Sigmoid colon (tissue), 7 donors: ENCODE data around the gene HORMAD2. TPM values are rescaled to one million over a fixed set of nuclear protein-coding genes. Genes with fewer than 3 reads are reported as not detected.
"Not testable (repeated sequence)": the region's sequence is repeated elsewhere in the genome, so short reads cannot be mapped to it uniquely, and the experiment has no call there.

ENCODE experiments used
- DNase-seq: peaks from one replicate; pipeline ENCODE4 v3.0.0-alpha.2; 2019
- H3K27ac ChIP-seq, 4 donors: fragments of 200-600 bp; sonication (generic); one replicate each; pipeline ENCODE4 v1.5.1; 2016 to 2019; ENCODE audit warnings: mild to moderate bottlenecking in 1 of 4
- H3K27me3 ChIP-seq, 3 donors: fragments of 200-600 bp; sonication (generic); one replicate each; pipeline ENCODE4 v1.5.1; 2019; ENCODE audit warnings: mild to moderate bottlenecking in 1 of 3
- H3K36me3 ChIP-seq, 4 donors: fragments of 200-600 bp; sonication (generic); one replicate each; pipeline ENCODE4 v1.5.1; 2016 to 2019
- H3K4me1 ChIP-seq, 4 donors: fragments of 200-600 bp; sonication (generic); one replicate each; pipeline ENCODE4 v1.5.1; 2017 to 2019
- H3K4me3 ChIP-seq, 4 donors: fragments of 200-600 bp; sonication (generic); one replicate each; pipeline ENCODE4 v1.5.1; 2017 to 2019; ENCODE audit warnings: mild to moderate bottlenecking in 2 of 4, moderate library complexity in 1 of 4
- H3K9me3 ChIP-seq, 4 donors: fragments of 200-600 bp in 3 of 4; sonication (generic) in 3 of 4; one replicate each; pipeline versions ENCODE4 v1.5.1 to v1.6.1; 2013 to 2019
- CTCF ChIP-seq, 4 experiments: fragments of 450-650 bp in 3 of 4; fragments of 200-600 bp in 1 of 4; IDR thresholded peaks; one replicate each; pipeline ENCODE4 v1.5.1; 2016 to 2019; ENCODE audit warnings: antibody characterized with exemption in 4 of 4, mild to moderate bottlenecking in 3 of 4, moderate library complexity in 2 of 4
- EP300 ChIP-seq, 4 donors: sonication (generic); formaldehyde crosslinking; IDR thresholded peaks; one replicate each; pipeline ENCODE4 v1.6.1; 2017; ENCODE audit warnings: antibody characterized with exemption in 4 of 4
- POLR2A ChIP-seq, 2 donors: fragments of 450-650 bp; IDR thresholded peaks; one replicate each; pipeline ENCODE4 v1.6.1; 2016; ENCODE audit warnings: antibody characterized with exemption in 2 of 2, mild to moderate bottlenecking in 2 of 2, moderate library complexity in 2 of 2
- POLR2AphosphoS5 ChIP-seq, 4 donors: sonication (generic); formaldehyde crosslinking; IDR thresholded peaks; one replicate each; pipeline ENCODE4 v1.6.1; 2017; ENCODE audit warnings: antibody characterized with exemption in 4 of 4
- WGBS, 2 donors: extraction: QIAGEN DNeasy Blood & Tissue Kit; methylation state at CpG; one replicate each; pipeline ENCODE4 v1.1.7; 2013; 5-methylcytosine and 5-hydroxymethylcytosine counted together
- intact Hi-C: fragments of 100-400 bp; cut with DNase I; formaldehyde crosslinking; loops from one replicate; pipeline ENCODE4 v1.15.1; 2023
- polyA plus RNA-seq, 3 donors: library from polyadenylated mRNA; stranded (reverse); fragments of 200-250 nt; gene quantifications; one replicate each; pipeline ENCODE4 v1.2.3, GENCODE V29; 2013
- total RNA-seq, 4 donors: library from RNA; depleted of rRNA; stranded (reverse); fragments of >200 nt; gene quantifications; one replicate each; pipeline ENCODE4 v1.1.0, GENCODE V29; 2016
- donor health status: healthy with polysubstance abuse.
- donor health status: Bipolar disorder and iron deficiency.
- donor health status: healthy.

The HORMAD2 gene
- total and polyA plus RNA-seq, 7 donors = not detected

GRCh38 chr22:30197389-30197788 is 117.1 kb downstream of the HORMAD2 start:
- Histone ChIP-seq H3K27me3 (no peaks in the 10 kb centered on the region), H3K9me3 (no peaks in the 10 kb centered on the region), H3K4me1 (peaks cover 0 to 23% (median 19%) of the 10 kb centered on the region in 4 donors), H3K36me3 (no peaks in the 10 kb centered on the region), H3K27ac (peak overlapping the region; percentile 61 to 73 (median 70)), H3K4me3 (no peak overlapping the region)
- TF ChIP-seq POLR2AphosphoS5 (IDR thresholded peaks at IDR 0.05) (no peak), POLR2A (IDR thresholded peaks at IDR 0.05) (no peak), CTCF (IDR thresholded peaks at IDR 0.05) (no peak), EP300 (IDR thresholded peaks at IDR 0.05) (no peak)
- intact Hi-C loops = loop anchor here (5.0 kb wide), 1 partner anchor 50 kb away; the partner anchor contains the start of gene LIF
- DNase-seq = no peak

GRCh38 chr22:30198152-30198825 is 118.0 kb downstream of the HORMAD2 start:
- Histone ChIP-seq H3K27me3 (no peaks in the 10 kb centered on the region), H3K36me3 (no peaks in the 10 kb centered on the region), H3K4me1 (peaks cover 0 to 23% (median 19%) of the 10 kb centered on the region in 4 donors), H3K27ac (no peak overlapping the region), H3K9me3 (no peaks in the 10 kb centered on the region), H3K4me3 (no peak overlapping the region)
- intact Hi-C loops = loop anchor here (5.0 kb wide), 1 partner anchor 49 kb away; the partner anchor contains the start of gene LIF
- DNase-seq = no peak
- no peak for TF ChIP-seq POLR2AphosphoS5 (IDR thresholded peaks at IDR 0.05)
- TF ChIP-seq CTCF (IDR thresholded peaks at IDR 0.05) = no peak
- TF ChIP-seq POLR2A (IDR thresholded peaks at IDR 0.05) = no peak
- TF ChIP-seq EP300 (IDR thresholded peaks at IDR 0.05) = no peak
- WGBS, 2 donors = 92 to 96% methylated on average over 5 of the region's 5 CpGs

GRCh38 chr22:30198921-30199320 is 118.7 kb downstream of the HORMAD2 start:
- H3K4me1 ChIP-seq = peaks cover 0 to 23% (median 19%) of the 10 kb centered on the region in 4 donors
- H3K27me3 ChIP-seq = no peaks in the 10 kb centered on the region
- intact Hi-C loops = loop anchor here (5.0 kb wide), 1 partner anchor 48 kb away; the partner anchor contains the start of gene LIF
- DNase-seq = no peak
- H3K27ac ChIP-seq = no peak overlapping the region
- no peaks in the 10 kb centered on the region for H3K9me3 ChIP-seq
- no peaks in the 10 kb centered on the region for H3K36me3 ChIP-seq
- no peak overlapping the region for H3K4me3 ChIP-seq
- 88 to 92% methylated on average over 4 of the region's 4 CpGs for WGBS, 2 donors
- TF ChIP-seq EP300 (IDR thresholded peaks at IDR 0.05) (no peak), POLR2AphosphoS5 (IDR thresholded peaks at IDR 0.05) (no peak), CTCF (IDR thresholded peaks at IDR 0.05) (no peak), POLR2A (IDR thresholded peaks at IDR 0.05) (no peak)

GRCh38 chr22:30200905-30201304 is 120.6 kb downstream of the HORMAD2 start:
- H3K27ac ChIP-seq, H3K4me3 ChIP-seq, intact Hi-C loops, H3K9me3 ChIP-seq, H3K36me3 ChIP-seq, H3K27me3 ChIP-seq, DNase-seq: not testable (repeated sequence)
- 65 to 88% methylated on average over 10 of the region's 10 CpGs for WGBS, 2 donors
- peaks cover 0 to 35% (median 24%) of the 10 kb centered on the region in 4 donors for H3K4me1 ChIP-seq

- H3K27ac ChIP-seq = peak overlapping the region in 2 of 4 donors; percentile 44 to 49
- no peaks in the 10 kb centered on the region for H3K36me3 ChIP-seq
- TF ChIP-seq POLR2AphosphoS5 (IDR thresholded peaks at IDR 0.05) (no peak), EP300 (IDR thresholded peaks at IDR 0.05) (no peak), POLR2A (IDR thresholded peaks at IDR 0.05) (no peak), CTCF (IDR thresholded peaks at IDR 0.05) (no peak)
- no peak overlapping the region for H3K4me3 ChIP-seq
- H3K27me3 ChIP-seq = no peaks in the 10 kb centered on the region
- H3K9me3 ChIP-seq = no peaks in the 10 kb centered on the region
- intact Hi-C loops = no loop called here
- peaks cover 0 to 35% (median 20%) of the 10 kb centered on the region in 4 donors for H3K4me1 ChIP-seq
- WGBS, 2 donors = 66 to 89% methylated on average over 3 of the region's 3 CpGs
- no peak for DNase-seq
These were observed 121.7 kb downstream of the HORMAD2 start for GRCh38 chr22:30201945-30202344.
